Measurements from ENCODE around the gene AKR7A3.

AKR7A3 gene

DNA sequence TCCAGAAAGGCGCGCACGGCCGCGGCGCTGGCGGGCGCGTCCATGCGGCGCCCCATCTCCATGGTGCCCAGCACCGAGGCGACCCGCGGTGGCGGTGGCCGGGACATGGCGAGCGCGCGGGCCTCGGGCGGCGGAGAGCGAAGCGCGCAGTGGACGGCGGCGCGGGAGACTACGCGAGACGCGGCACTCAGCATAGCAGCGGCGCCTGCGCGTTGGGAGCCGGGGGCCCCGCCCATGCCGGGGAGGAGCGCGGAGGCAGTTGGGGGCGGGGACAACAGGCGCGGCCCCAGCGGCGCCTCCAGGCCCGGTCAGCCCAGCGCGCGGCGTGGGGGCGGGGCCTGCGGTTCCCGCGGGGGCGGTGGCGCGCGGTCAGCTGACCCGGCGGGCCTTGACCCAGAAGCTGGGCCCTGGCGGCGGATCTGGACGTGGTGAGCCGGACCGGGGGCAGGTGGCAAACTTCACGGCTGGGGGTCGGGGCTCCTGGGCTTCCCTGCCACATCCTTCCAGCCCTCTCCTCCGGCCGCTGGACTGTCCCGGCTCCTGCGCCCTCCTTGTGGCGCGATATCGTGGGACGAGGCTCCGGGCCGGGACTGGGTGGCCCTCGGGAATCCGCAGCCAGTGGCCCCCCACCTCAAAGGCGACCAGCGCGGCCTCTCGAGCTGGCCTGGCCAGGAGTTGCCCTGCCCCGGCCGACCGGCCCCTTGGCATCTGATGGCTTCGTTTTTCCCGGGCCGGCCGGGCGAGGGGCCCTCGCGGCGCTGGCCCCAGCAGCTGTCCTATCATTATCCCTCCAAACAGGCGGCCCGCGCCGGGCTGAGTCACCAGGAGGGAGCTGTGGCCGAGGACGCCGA is 23.6 kb upstream of the AKR7A3 start, which contains the start of the genes AKR7A2 and SLC66A1:
Gene AKR7A2 (minus strand): TSS at position 214 of the 851 bp plus-strand sequence. CDS start 20 bp downstream, at position 194.
Gene SLC66A1 (plus strand): TSS at position 396 of the 851 bp plus-strand sequence. CDS start 5,352 bp downstream, outside the sequence.
- TF ChIP-seq, protein P1, sequence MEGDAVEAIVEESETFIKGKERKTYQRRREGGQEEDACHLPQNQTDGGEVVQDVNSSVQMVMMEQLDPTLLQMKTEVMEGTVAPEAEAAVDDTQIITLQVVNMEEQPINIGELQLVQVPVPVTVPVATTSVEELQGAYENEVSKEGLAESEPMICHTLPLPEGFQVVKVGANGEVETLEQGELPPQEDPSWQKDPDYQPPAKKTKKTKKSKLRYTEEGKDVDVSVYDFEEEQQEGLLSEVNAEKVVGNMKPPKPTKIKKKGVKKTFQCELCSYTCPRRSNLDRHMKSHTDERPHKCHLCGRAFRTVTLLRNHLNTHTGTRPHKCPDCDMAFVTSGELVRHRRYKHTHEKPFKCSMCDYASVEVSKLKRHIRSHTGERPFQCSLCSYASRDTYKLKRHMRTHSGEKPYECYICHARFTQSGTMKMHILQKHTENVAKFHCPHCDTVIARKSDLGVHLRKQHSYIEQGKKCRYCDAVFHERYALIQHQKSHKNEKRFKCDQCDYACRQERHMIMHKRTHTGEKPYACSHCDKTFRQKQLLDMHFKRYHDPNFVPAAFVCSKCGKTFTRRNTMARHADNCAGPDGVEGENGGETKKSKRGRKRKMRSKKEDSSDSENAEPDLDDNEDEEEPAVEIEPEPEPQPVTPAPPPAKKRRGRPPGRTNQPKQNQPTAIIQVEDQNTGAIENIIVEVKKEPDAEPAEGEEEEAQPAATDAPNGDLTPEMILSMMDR (IDR thresholded peaks at IDR 0.05; ENCODE audit: insufficient read depth, low read depth, low read length, missing control alignments) = no peak
- peak within 1 kb of the TSS; percentile 80 for H3K4me3 ChIP-seq (ENCODE audit: low read depth, low read length)
- DNase-seq (ENCODE audit: low read depth) = peak; percentile 95

DNA sequence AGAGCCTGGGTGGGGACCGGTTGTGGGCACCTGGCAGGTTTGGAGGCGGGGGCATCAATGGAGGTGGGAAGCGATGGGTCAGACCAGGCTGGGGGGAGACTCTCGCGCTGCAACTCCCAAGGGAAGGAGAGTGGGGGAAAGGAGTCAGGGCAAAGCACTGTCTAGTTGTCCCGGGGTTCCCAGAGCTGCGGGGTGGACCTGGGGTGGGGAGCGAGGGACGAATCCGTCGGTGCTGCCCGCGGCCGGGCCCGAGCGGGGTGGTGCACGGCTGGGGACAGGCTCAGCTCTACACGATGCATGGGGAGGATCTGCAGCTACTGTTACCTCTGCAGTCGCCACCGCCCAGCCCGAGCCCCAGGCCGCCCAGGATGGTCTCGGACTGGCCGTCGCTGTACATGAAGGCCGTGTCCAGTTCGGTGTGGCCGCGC is 22.9 kb upstream of the AKR7A3 start:
- DNase-seq (ENCODE audit: low read depth) = no peak
- peak overlapping the region; percentile 80 for H3K4me3 ChIP-seq (ENCODE audit: low read depth, low read length)
- TF ChIP-seq, protein P1 (IDR thresholded peaks at IDR 0.05; ENCODE audit: insufficient read depth, low read depth, low read length, missing control alignments) = no peak

DNA sequence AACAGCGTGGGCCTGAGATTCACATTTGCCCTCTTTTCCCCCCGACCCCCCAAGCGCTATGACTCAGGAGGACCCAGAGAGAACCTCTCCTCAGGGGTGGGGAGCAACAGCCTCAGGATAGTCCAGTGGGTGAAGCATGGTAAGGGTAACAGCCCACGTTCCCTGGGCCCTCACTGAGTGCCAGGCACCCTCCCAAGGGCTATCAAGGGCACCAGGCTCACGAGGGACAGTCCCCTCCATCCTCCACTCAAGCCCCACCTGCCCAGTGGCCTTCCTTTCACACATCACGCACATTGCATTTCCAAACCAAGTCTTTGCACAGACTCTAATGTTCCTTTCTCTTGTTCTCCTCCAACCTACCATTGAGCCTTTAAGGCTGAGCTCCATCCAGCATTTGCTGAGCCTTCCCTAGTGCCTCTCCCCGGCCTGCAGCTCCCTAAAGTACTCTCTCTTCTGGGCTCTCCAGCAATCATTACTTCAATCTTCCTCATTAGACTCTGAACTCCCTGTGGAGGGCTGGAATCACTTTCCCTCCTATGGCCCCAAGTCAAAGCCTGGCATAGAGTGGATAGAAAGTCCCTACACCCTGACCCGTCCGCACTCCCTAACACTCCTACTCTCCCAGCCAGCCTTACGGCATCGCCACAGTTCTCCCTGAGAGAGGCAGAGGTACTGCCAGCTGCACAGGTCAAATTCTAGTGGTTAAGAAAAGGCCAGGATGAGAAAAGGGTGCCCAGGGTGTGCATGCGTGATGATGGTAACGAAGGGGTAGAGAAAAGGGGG is 22.3 kb upstream of the AKR7A3 start:
- DNase-seq (ENCODE audit: low read depth) = no peak
- peak overlapping the region; percentile 80 for H3K4me3 ChIP-seq (ENCODE audit: low read depth, low read length)
- TF ChIP-seq, protein P1 (IDR thresholded peaks at IDR 0.05; ENCODE audit: insufficient read depth, low read depth, low read length, missing control alignments) = no peak

DNA sequence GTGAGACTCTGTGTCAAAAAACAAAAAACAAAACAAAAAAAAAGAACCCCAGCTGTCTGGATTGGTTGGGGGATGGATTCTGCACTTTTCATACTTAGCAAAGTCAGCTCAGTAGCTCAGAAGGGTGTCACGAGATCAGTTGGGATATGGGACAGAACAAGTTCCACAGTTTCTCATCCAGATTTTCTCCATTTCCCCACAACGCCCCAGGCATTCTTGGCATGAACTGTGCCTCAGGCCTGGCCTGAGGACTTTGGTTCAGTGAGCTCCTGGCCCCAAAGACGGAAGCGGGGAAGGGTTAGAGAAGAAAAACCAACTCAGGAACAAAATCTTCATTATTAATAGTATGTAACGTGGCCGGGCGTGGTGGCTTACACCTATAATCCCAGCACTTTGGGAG is 21.5 kb upstream of the AKR7A3 start:
- DNase-seq (ENCODE audit: low read depth) = no peak
- H3K4me3 ChIP-seq (ENCODE audit: low read depth, low read length) = no peak overlapping the region
- TF ChIP-seq, protein P1 (IDR thresholded peaks at IDR 0.05; ENCODE audit: insufficient read depth, low read depth, low read length, missing control alignments) = no peak

DNA sequence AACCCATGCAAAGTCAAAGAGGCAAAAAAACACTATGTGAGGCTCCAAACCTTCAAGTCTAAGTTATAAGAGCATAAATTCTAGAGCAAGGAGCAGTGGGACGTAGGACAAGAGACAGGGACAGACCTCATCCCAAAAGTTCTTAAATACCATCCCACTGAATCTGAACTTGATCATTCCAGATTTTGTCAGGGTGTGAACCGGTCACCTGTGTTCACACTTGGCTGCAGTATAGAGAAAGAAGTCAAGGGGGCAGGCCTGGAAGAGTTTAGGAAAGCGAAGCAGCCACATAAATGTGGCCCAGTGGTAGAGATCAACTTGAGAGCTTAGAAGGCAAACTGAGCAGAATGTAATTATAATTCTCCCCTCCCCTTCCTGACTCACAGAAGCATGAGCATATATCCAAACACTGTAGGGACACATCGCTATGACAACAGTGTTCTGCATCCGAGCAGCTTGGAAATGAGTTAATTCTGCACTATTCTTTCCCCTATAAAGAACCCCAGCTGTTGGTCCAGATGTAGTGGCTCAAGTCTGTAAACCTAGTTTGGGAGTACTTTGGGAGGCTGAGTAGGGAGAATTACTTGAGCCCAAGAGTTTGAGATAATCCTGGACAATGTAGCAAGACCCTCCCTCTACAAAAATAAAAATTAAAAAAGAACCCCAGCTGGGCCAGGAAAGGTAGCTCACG is 20.7 kb upstream of the AKR7A3 start:
- TF ChIP-seq, protein P1 (IDR thresholded peaks at IDR 0.05; ENCODE audit: insufficient read depth, low read depth, low read length, missing control alignments) = no peak
- no peak overlapping the region for H3K4me3 ChIP-seq (ENCODE audit: low read depth, low read length)
- DNase-seq (ENCODE audit: low read depth) = no peak

DNA sequence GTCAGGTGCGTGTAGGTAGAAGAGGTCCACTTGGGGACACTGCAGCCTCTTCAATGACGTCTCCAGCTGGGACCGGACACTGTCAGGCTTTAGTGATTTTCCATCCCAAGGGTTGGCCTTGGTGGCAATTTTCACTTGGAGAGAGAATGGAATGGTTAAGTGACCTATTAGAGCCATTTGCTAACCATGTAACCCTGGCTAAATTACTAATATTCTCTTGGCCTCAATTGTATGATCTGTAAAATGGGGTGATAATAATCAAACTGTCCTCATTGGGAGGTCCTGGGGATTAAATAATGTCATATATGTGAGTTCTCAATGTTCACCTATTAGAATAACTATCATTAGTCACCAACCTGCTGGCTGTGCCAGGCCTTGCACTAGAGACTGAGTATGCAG is 19.9 kb upstream of the AKR7A3 start:
- TF ChIP-seq, protein P1 (IDR thresholded peaks at IDR 0.05; ENCODE audit: insufficient read depth, low read depth, low read length, missing control alignments) = no peak
- no peak overlapping the region for H3K4me3 ChIP-seq (ENCODE audit: low read depth, low read length)
- no peak for DNase-seq (ENCODE audit: low read depth)
